Calu3 (cell line): ENCODE data around the gene IGHMBP2. TPM values are rescaled to one million over a fixed set of nuclear protein-coding genes. Genes with fewer than 3 reads are reported as not detected.

Source experiments
- BruUV-seq: library from RNA; stranded (reverse); fragments of 400-500 nt; replicated peaks from 2 replicates; lab custom pipeline; 2021; lab: Mats Ljungman, UMichigan
- CTCF ChIA-PET: fragments of 300-600 bp; sonication (Branson Sonifier 250); formaldehyde crosslinking; loops from one replicate; lab custom pipeline; 2022; ENCODE audit warnings: antibody characterized with exemption; lab: Charles Lee
- DNase-seq: peaks from one replicate; pipeline ENCODE4 v3.0.0; 2022
- H3K27ac Mint-ChIP-seq: one replicate; pipeline ENCODE4 v1.8.0; 2022; ENCODE audit warnings: mixed read lengths; ENCODE audit not compliant: unreplicated experiment
- H3K27me3 Mint-ChIP-seq: one replicate; pipeline ENCODE4 v1.8.0; 2022; ENCODE audit warnings: mixed read lengths; ENCODE audit not compliant: unreplicated experiment
- H3K36me3 Mint-ChIP-seq: one replicate; pipeline ENCODE4 v1.8.0; 2022; ENCODE audit warnings: mild to moderate bottlenecking, moderate library complexity, mixed read lengths; ENCODE audit not compliant: insufficient read depth, unreplicated experiment
- H3K4me1 Mint-ChIP-seq: one replicate; pipeline ENCODE4 v1.8.0; 2022; ENCODE audit warnings: mild to moderate bottlenecking, low read depth, mixed read lengths; ENCODE audit not compliant: unreplicated experiment
- H3K4me3 Mint-ChIP-seq: one replicate; pipeline ENCODE4 v1.8.0; 2022; ENCODE audit warnings: mild to moderate bottlenecking, low read depth, moderate library complexity, mixed read lengths; ENCODE audit not compliant: unreplicated experiment
- H3K9me3 Mint-ChIP-seq: one replicate; pipeline ENCODE4 v1.8.0; 2022; ENCODE audit warnings: low read depth, mixed read lengths; ENCODE audit not compliant: unreplicated experiment
- CTCF ChIP-seq: fragments of 200-600 bp; IDR thresholded peaks from one replicate; pipeline ENCODE4 v1.8.0; 2022; ENCODE audit warnings: antibody characterized with exemption; ENCODE audit not compliant: unreplicated experiment
- intact Hi-C: fragments of 100-400 bp; cut with micrococcal nuclease; formaldehyde crosslinking; loops from one replicate; pipeline ENCODE4 v1.10.0; 2022; ENCODE audit not compliant: unreplicated experiment
- total RNA-seq: library from RNA; stranded (reverse); gene quantifications from 2 replicates; pipeline ENCODE4 v1.2.3, GENCODE V29; 2022

IGHMBP2 gene
- total RNA-seq, 1 experiment from 2014 or later: 32.4 TPM

DNA sequence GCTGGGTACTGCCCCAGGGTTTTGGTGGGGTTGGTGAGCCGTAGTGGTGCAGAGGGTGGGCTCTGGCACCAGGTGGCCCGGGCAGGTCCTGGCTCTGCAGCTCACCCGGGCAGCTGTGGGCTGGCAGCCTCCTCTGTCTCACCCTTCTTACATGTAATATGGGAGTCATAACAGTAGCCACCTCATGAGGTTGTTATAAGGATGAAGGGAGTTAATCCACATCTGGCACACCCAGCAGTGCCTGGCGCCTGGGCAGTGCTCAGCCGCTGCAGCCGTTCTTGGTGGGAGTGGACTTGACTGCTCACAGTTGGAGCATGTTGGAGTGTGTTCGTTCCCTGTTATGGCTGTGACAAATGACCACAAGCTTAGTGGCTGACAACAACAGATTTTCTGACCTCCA, 28.7 kb downstream of the IGHMBP2 start:
- no peaks in the 10 kb centered on the region for H3K4me1 Mint-ChIP-seq

GRCh38 chr11:68932933-68933577, 29.4 kb downstream of the IGHMBP2 start:
- no peak overlapping the region for H3K27ac Mint-ChIP-seq
- no peaks in the 10 kb centered on the region for H3K27me3 Mint-ChIP-seq
- H3K9me3 Mint-ChIP-seq: no peaks in the 10 kb centered on the region
- CTCF ChIA-PET: no interaction called here
- TF ChIP-seq CTCF: no peak
- H3K4me1 Mint-ChIP-seq: no peaks in the 10 kb centered on the region
- BruUV-seq: no TSS peak
- no peak overlapping the region for H3K4me3 Mint-ChIP-seq
- H3K36me3 Mint-ChIP-seq: peaks cover 14% of the 10 kb centered on the region
- intact Hi-C loops: no loop called here
- no peak for DNase-seq

More for the DNA sequence above, 28.7 kb downstream of the IGHMBP2 start:
- Mint-ChIP-seq H3K27me3 (no peaks in the 10 kb centered on the region), H3K9me3 (no peaks in the 10 kb centered on the region), H3K27ac (no peak overlapping the region), H3K4me3 (no peak overlapping the region), H3K36me3 (peaks cover 14% of the 10 kb centered on the region)
- CTCF ChIA-PET: no interaction called here
- no peak for DNase-seq
- TF ChIP-seq CTCF: no peak
- intact Hi-C loops: no loop called here
- no TSS peak for BruUV-seq

GRCh38 chr11:68933605-68934320, 30.1 kb downstream of the IGHMBP2 start:
- H3K9me3 Mint-ChIP-seq: no peaks in the 10 kb centered on the region
- DNase-seq: no peak
- H3K27ac Mint-ChIP-seq: no peak overlapping the region
- no TSS peak for BruUV-seq
- no peaks in the 10 kb centered on the region for H3K4me1 Mint-ChIP-seq
- no peak for TF ChIP-seq CTCF
- peaks cover 14% of the 10 kb centered on the region for H3K36me3 Mint-ChIP-seq
- H3K4me3 Mint-ChIP-seq: no peak overlapping the region
- intact Hi-C loops: no loop called here
- CTCF ChIA-PET: no interaction called here
- no peaks in the 10 kb centered on the region for H3K27me3 Mint-ChIP-seq

GRCh38 chr11:68934321-68934645, 30.6 kb downstream of the IGHMBP2 start:
- intact Hi-C loops: no loop called here
- Mint-ChIP-seq H3K9me3 (no peaks in the 10 kb centered on the region), H3K4me3 (no peak overlapping the region), H3K36me3 (peaks cover 14% of the 10 kb centered on the region), H3K27ac (no peak overlapping the region), H3K4me1 (no peaks in the 10 kb centered on the region), H3K27me3 (no peaks in the 10 kb centered on the region)
- DNase-seq: no peak
- BruUV-seq: no TSS peak
- CTCF ChIA-PET: no interaction called here
- no peak for TF ChIP-seq CTCF
